CD4-positive, alpha-beta T cell (primary cell): ENCODE data around the gene MMRN2. TPM values are rescaled to one million over a fixed set of nuclear protein-coding genes. Genes with fewer than 3 reads are reported as not detected.
A peak's percentile ranks its signal among the peaks of the same experiment; 100 is the strongest.

ENCODE experiments used
- ATAC-seq: fragments of 200-7000 bp; cut with Tn5 transposase; one replicate; pipeline ENCODE4 v1.10.0; 2022; ENCODE audit warnings: mild to moderate bottlenecking; ENCODE audit not compliant: poor library complexity
- CTCF ChIA-PET: fragments of 350-600 bp; sonication (Branson Sonifier 250); formaldehyde crosslinking; loops from one replicate; lab custom pipeline; 2021; ENCODE audit warnings: antibody characterized with exemption, inconsistent platforms; lab: Charles Lee
- POLR2A ChIA-PET: fragments of 350-600 bp; sonication (Branson Sonifier 250); formaldehyde crosslinking; loops from one replicate; lab custom pipeline; 2021; ENCODE audit warnings: antibody characterized with exemption, inconsistent platforms; lab: Charles Lee
- DNase-seq, 14 experiments: peaks; one replicate each; pipeline ENCODE4 v3.0.0-alpha.2; 2013 to 2020; ENCODE audit warnings: mixed read lengths in 2 of 14
- H3K27ac ChIP-seq, 2 donors: one replicate each; pipeline versions ENCODE4 v1.5.1 to v1.7.0; 2013; ENCODE audit warnings: low read length in 2 of 2, low read depth in 1 of 2, mild to moderate bottlenecking in 1 of 2
- H3K27me3 ChIP-seq, 2 experiments: 1 replicate in 1 of 2; 2 replicates in 1 of 2; pipeline versions ENCODE4 v1.6.1 to v1.7.0; 2013; ENCODE audit warnings: low read length in 2 of 2, control low read depth in 1 of 2, mild to moderate bottlenecking in 1 of 2, moderate library complexity in 1 of 2; ENCODE audit not compliant: insufficient read depth in 2 of 2, control insufficient read depth in 1 of 2
- H3K36me3 ChIP-seq: one replicate; pipeline ENCODE4 v1.6.1; 2013; ENCODE audit warnings: low read length, control low read depth; ENCODE audit not compliant: insufficient read depth
- H3K4me1 ChIP-seq: one replicate; pipeline ENCODE4 v1.6.1; 2013; ENCODE audit warnings: low read length, control low read depth; ENCODE audit not compliant: insufficient read depth
- H3K4me3 ChIP-seq: one replicate; pipeline ENCODE4 v1.5.1; 2013; ENCODE audit warnings: mild to moderate bottlenecking, low read length, moderate library complexity
- H3K9me3 ChIP-seq, 2 experiments: 1 replicate in 1 of 2; 2 replicates in 1 of 2; pipeline versions ENCODE4 v1.6.1 to v1.7.0; 2013; ENCODE audit warnings: low read length in 2 of 2, mild to moderate bottlenecking in 2 of 2, control low read depth in 1 of 2, moderate library complexity in 1 of 2; ENCODE audit not compliant: control insufficient read depth in 1 of 2, insufficient read depth in 1 of 2
- H3K27ac Mint-ChIP-seq: one replicate; pipeline ENCODE4 v1.8.0; 2020; ENCODE audit warnings: mixed read lengths
- H3K27me3 Mint-ChIP-seq: one replicate; pipeline ENCODE4 v1.8.0; 2021; ENCODE audit warnings: mixed read lengths
- H3K36me3 Mint-ChIP-seq: one replicate; pipeline ENCODE4 v1.8.0; 2021; ENCODE audit warnings: low read depth, mixed read lengths
- H3K4me1 Mint-ChIP-seq: one replicate; pipeline ENCODE4 v1.8.0; 2021; ENCODE audit warnings: low read depth, mixed read lengths
- H3K4me3 Mint-ChIP-seq: one replicate; pipeline ENCODE4 v1.8.0; 2020; ENCODE audit warnings: mild to moderate bottlenecking, mixed read lengths
- H3K9me3 Mint-ChIP-seq: one replicate; pipeline ENCODE4 v1.8.0; 2020; ENCODE audit warnings: mixed read lengths
- CTCF ChIP-seq: fragments of 200-600 bp; IDR thresholded peaks from one replicate; pipeline ENCODE4 v1.8.0; 2022; ENCODE audit warnings: antibody characterized with exemption, mild to moderate bottlenecking
- intact Hi-C, 2 experiments: fragments of 100-400 bp; cut with DNase I in 1 of 2; cut with micrococcal nuclease in 1 of 2; formaldehyde crosslinking; loops; one replicate each; pipeline versions ENCODE4 v1.15.1 to v1.9.0; 2023 to 2025; cut with DNase I, micrococcal nuclease
- total RNA-seq, 174 experiments: library from RNA in 2 of 174; stranded (reverse) in 2 of 174; gene quantifications; one replicate each; pipeline ENCODE4 v1.2.3 and lab custom pipeline; 2021 to 2026

The MMRN2 gene
- total RNA-seq, 2 experiments from 2014 or later: 0.47 to 1.8 TPM

- CTCF ChIA-PET: no interaction called here
- Histone ChIP-seq H3K4me3 (no peak overlapping the region), H3K27ac (no peak overlapping the region), H3K27me3 (no peaks in the 10 kb centered on the region), H3K4me1 (peaks cover 67% of the 10 kb centered on the region), H3K9me3 (no peaks in the 10 kb centered on the region), H3K36me3 (no peaks in the 10 kb centered on the region)
- intact Hi-C loops: loop anchor here (10.0 kb wide), 2 partner anchors 283 to 563 kb away; no protein-coding TSS in a partner anchor
- no peak overlapping the region for H3K4me3 Mint-ChIP-seq
- H3K36me3 Mint-ChIP-seq: no peaks in the 10 kb centered on the region
- ATAC-seq (no peak), DNase-seq (peak in 1 of 14 experiments; percentile 30)
- peak overlapping the region; percentile 42 for H3K27ac Mint-ChIP-seq
- H3K4me1 Mint-ChIP-seq: peaks cover 42% of the 10 kb centered on the region
- POLR2A ChIA-PET: interaction anchor here (1.1 to 1.7 kb wide), 3 partner anchors 28 to 567 kb away, joined by 3 to 6 read pairs (median 3); partner anchors contain the start of gene GLUD1
- no peaks in the 10 kb centered on the region for H3K27me3 Mint-ChIP-seq
- TF ChIP-seq CTCF: no peak
- no peaks in the 10 kb centered on the region for H3K9me3 Mint-ChIP-seq
Measured at GRCh38 chr10:86967481-86967941, 10.1 kb upstream of the MMRN2 start.

GRCh38 chr10:86965986-86966654 is 8.7 kb upstream of the MMRN2 start:
- Histone ChIP-seq H3K4me3 (peak overlapping the region; percentile 31), H3K9me3 (no peaks in the 10 kb centered on the region), H3K27me3 (no peaks in the 10 kb centered on the region), H3K27ac (no peak overlapping the region), H3K4me1 (peaks cover 63% of the 10 kb centered on the region), H3K36me3 (no peaks in the 10 kb centered on the region)
- intact Hi-C loops: loop anchor here (1.0 to 10.0 kb wide), 3 partner anchors 27 to 561 kb away; no protein-coding TSS in a partner anchor
- H3K27ac Mint-ChIP-seq: peak overlapping the region; percentile 59
- H3K4me1 Mint-ChIP-seq: peaks cover 34% of the 10 kb centered on the region
- DNase-seq (peak in 1 of 14 experiments; percentile 24), ATAC-seq (peak; percentile 9)
- H3K9me3 Mint-ChIP-seq: no peaks in the 10 kb centered on the region
- CTCF ChIA-PET: interaction anchor here (0.7 to 1.7 kb wide), 9 partner anchors 9 to 658 kb away, joined by 3 to 16 read pairs (median 3); no protein-coding TSS in a partner anchor
- H3K4me3 Mint-ChIP-seq: peak overlapping the region; percentile 69
- no peak for TF ChIP-seq CTCF
- H3K27me3 Mint-ChIP-seq: no peaks in the 10 kb centered on the region
- no peaks in the 10 kb centered on the region for H3K36me3 Mint-ChIP-seq
- POLR2A ChIA-PET: interaction anchor here (0.8 to 1.6 kb wide), 7 partner anchors 9 to 566 kb away, joined by 3 to 6 read pairs (median 3); partner anchors contain the start of genes GLUD1, MMRN2 and SHLD2

- intact Hi-C loops: loop anchor here (10.0 kb wide), 2 partner anchors 280 to 560 kb away; no protein-coding TSS in a partner anchor
- no peak overlapping the region for H3K4me3 Mint-ChIP-seq
- no peaks in the 10 kb centered on the region for H3K36me3 ChIP-seq
- CTCF ChIA-PET: no interaction called here
- H3K4me1 Mint-ChIP-seq: peaks cover 26% of the 10 kb centered on the region
- no peaks in the 10 kb centered on the region for H3K9me3 Mint-ChIP-seq
- POLR2A ChIA-PET: no interaction called here
- H3K27me3 ChIP-seq: no peaks in the 10 kb centered on the region
- no peaks in the 10 kb centered on the region for H3K36me3 Mint-ChIP-seq
- H3K4me1 ChIP-seq: peaks cover 60% of the 10 kb centered on the region
- no peak overlapping the region for H3K27ac ChIP-seq
- DNase-seq (no peak), ATAC-seq (no peak)
- peaks cover 3% of the 10 kb centered on the region for H3K27me3 Mint-ChIP-seq
- no peaks in the 10 kb centered on the region for H3K9me3 ChIP-seq
- TF ChIP-seq CTCF: no peak
- no peak overlapping the region for H3K27ac Mint-ChIP-seq
- no peak overlapping the region for H3K4me3 ChIP-seq
Measured at GRCh38 chr10:86964847-86965190, 7.4 kb upstream of the MMRN2 start.
